ENCODE data around the gene SYNE2.
"Not testable (repeated sequence)": the region's sequence is repeated elsewhere in the genome, so short reads cannot be mapped to it uniquely, and the experiment has no call there.

The SYNE2 gene, protein sequence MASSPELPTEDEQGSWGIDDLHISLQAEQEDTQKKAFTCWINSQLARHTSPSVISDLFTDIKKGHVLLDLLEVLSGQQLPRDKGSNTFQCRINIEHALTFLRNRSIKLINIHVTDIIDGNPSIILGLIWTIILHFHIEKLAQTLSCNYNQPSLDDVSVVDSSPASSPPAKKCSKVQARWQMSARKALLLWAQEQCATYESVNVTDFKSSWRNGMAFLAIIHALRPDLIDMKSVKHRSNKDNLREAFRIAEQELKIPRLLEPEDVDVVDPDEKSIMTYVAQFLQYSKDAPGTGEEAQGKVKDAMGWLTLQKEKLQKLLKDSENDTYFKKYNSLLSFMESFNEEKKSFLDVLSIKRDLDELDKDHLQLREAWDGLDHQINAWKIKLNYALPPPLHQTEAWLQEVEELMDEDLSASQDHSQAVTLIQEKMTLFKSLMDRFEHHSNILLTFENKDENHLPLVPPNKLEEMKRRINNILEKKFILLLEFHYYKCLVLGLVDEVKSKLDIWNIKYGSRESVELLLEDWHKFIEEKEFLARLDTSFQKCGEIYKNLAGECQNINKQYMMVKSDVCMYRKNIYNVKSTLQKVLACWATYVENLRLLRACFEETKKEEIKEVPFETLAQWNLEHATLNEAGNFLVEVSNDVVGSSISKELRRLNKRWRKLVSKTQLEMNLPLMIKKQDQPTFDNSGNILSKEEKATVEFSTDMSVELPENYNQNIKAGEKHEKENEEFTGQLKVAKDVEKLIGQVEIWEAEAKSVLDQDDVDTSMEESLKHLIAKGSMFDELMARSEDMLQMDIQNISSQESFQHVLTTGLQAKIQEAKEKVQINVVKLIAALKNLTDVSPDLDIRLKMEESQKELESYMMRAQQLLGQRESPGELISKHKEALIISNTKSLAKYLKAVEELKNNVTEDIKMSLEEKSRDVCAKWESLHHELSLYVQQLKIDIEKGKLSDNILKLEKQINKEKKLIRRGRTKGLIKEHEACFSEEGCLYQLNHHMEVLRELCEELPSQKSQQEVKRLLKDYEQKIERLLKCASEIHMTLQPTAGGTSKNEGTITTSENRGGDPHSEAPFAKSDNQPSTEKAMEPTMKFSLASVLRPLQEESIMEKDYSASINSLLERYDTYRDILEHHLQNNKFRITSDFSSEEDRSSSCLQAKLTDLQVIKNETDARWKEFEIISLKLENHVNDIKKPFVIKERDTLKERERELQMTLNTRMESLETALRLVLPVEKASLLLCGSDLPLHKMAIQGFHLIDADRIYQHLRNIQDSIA (N-terminal part only)

DNA sequence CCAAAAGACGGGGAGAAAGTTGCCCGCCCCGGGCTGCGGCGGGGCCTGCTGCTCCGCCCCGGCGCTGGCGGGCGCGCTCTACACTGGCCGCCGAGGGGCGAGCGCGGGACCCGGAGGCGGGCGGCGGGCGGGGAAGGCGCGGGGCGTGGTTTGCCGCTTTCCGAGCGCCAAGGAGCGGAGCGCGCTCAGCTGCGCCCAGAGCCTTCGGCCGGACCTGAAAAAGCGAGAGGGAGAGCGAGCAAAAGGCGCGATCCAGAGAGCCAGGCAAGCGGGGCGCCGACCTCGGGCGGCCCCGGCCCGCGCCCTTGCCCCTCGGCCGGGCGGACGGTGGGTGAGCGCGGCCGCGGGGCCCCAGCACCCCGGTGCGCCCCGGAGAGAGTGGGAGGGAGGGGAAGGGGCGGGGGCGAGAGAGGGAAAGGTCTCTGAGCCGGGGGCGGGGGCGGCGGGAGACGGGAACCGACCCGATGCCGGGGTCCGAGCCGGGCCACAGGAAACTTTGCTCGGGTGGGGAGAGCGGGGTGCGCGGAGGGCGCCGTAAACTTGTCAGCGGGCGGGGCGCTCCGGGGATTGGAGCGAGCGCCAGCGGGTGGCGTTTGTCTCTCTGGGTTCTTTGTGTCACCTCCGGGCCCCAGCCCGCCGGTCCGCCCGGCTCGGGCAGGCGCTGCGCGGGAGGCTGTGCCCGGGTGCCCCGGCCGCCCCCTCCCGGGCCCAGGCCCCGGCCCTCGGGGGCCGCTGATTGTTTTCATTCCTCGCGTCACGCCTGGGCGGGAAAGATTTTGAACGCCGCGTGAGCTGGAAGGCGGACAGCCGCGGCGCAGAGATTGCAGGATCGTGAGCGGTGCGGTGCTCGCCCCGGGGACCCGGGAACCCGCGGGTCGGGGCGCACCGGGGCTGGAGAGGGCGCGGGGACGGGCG is at the start of gene SYNE2:
SYNE2 (plus strand) TSS at position 188 of the 915 bp plus-strand sequence. CDS start 56,145 bp downstream, outside the sequence.
- DNase-seq: peak; percentile 81

DNA sequence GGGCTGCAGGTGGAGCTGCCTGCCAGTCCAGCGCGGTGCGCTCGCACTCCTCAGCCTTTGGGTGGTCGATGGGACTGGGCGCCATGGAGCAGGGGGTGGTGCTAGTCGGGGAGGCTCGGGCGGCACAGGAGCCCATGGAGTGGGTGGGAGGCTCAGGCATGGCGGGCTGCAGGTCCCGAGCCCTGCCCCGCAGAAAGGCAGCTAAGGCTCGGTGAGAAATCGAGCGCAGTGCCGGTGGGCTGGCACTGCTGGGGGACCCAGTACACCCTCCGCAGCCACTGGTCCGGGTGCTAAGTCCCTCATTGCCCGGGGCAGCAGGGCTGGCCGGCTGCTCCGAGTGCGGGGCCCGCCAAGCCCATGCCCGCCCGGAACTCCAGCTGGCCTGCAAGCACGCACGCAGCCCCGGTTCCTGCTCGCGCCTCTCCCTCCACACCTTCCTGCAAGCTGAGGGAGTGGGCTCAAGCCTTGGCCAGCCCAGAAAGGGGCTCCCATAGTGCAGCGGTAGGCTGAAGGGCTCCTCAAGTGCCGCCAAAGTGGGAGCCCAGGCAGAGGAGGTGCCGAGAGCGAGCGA is 49.5 kb upstream of the SYNE2 start:
- DNase-seq: not testable (repeated sequence)

DNA sequence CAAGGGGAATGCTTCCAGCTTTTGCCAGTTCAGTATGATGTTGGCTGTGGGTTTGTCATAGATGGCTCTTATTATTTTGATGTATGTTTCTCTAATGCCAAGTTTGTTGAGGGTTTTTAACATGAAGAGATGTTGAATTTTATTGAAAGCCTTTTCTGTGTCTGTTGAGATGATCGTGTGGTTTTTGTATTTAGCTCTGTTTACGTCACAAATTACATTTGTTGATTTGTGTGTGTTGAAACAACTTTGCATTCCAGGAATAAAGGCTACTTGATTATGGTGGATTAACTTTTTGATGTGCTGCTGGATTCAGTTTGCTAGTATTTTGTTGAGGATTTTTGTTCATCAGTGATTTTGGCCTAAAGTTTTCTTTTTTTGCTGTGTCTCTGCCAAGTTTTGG is 46.7 kb upstream of the SYNE2 start:
- DNase-seq: not testable (repeated sequence)

DNA sequence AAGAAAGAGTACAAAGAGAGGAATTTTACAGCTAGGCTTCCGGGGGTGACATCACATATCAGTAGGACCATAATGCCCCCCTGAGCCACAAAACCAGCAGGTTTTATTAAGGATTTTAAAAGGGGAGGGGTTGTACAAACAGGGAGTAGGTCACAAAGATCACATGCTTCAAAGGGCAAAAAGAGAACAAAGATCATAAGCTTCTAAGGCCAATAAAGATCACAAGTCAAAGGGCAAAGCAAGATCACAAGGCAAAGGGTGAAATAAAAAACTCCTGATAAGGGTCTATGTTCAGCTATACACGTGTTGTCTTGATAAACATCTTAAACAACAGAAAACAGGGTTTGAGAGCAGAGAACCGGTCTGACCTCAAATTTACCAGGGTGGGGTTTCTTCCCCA is 41.1 kb upstream of the SYNE2 start:
- DNase-seq: not testable (repeated sequence)

DNA sequence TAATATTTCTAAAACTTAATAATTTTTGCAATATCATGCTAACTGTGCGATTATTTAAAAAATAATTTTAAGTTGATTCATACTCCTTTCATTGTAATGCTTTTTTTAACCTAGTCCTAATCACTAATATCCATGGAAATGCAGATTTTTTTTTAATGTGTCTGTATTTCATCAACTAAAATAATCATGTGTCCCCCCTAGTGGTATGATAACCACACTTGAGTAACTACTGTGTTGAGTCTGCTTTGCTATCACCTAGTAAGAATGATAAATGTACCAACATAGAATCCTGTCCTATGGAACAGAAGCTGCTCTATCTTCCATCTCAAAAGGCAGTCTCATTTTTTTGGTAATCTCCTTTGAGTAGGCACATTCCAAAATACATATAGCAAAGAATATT is 19.1 kb upstream of the SYNE2 start:
- DNase-seq: no peak

DNA sequence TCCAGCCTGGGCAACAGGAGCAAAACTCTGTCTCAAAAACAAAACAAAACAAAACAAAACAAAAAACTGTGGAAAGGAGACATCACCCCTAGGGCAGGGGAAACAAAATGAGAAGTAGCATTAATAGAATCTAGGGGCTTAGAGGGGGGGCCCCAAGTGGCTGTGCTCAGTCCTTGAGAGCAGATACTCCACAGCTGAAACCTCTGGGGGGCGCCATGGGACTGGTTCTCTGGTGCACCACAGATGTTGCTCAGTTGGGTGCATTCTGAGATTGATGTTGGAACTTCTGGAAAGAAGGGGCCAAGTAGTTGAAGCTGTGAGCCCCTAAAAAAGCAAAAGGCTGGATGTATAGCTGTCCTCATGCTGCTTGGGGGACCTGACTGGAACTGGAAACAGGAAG is 11.8 kb upstream of the SYNE2 start:
- DNase-seq: no peak

DNA sequence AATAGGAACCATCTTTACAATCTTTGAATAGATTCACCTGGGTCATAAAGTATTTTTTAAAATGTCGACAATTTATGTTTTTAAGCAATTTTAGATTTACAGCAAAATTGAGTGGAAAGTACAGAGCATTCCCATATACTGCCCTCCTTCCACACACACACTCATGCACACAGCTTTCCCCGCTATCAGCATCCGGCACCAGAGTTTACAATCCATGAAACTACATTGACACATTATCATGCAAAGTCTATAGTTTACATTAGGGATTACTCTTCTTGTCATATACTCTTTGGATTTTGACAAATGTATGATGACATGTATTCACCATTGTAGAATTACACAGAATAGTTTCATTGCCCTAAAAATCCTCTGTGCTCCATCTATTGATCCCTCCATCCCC is 9.0 kb upstream of the SYNE2 start:
- DNase-seq: no peak

DNA sequence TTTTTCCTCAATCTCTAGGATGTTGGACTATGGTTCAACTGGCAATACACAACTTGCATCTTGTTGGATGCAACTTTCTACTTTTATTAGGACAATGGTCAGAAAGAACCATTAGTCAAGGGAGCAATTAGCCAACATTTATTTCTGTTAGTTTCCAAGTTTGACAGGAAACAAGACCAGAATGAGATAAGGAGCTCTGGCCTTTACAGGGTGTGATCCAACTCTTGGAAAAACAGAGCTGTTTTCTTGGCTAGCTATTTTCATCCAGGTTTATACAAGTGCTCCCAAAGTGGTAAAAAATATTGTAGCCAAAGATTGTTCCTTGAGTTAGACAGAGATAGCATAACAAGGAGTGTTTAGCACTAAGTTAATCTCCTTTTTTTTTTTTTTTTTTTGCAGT is 3.9 kb upstream of the SYNE2 start:
- no peak for DNase-seq

DNA sequence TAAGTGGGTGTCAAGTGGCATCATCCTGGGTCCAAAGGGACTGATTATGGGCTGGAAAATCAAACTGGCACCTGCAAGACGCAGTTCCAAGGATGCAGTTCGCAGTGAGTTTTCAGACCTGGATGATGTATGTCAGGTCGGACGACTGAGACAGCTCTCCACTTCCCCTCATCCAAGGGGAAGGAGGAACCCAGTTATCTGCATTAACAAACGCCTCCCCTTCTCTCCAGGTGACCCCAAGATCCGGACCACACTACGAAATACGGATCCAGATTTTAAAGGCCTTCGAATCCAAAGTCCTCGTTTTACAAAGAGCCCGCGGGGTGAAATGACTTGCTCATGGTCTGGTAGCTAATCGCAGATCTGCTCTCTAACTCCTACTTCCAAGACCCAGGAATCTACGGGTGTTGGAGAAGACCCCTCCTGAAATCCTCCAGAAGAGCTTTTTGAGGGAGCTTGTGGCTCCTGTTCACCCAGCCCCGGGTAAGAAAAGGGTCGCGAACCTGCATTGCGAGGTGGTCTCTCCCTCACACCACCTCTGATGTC is 460 bp upstream of the SYNE2 start:
- peak; percentile 49 for DNase-seq

DNA sequence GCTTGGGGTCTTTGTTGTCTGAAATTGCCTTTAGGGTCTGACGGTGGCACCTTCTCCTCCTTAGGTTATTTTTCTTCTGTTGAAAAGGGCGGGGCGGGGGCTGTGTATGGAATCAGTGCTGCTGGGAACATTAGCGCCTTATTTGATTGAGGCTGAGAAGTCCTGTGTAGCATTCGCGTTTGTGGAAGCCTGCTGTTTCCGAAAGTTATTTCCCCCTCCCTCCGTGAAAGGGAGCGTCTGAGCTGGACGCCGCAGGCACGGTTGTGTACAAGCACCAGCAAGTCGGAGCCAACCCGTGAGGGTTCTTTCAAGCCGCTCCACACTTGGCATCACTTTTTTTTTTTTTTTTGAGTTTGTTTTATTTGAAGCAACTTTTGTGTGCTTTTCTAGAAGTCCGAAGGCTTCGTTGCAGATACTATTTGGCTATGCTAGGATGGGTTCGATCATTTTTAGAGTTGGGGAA is 1.1 kb downstream of the SYNE2 start:
- DNase-seq: peak; percentile 22

DNA sequence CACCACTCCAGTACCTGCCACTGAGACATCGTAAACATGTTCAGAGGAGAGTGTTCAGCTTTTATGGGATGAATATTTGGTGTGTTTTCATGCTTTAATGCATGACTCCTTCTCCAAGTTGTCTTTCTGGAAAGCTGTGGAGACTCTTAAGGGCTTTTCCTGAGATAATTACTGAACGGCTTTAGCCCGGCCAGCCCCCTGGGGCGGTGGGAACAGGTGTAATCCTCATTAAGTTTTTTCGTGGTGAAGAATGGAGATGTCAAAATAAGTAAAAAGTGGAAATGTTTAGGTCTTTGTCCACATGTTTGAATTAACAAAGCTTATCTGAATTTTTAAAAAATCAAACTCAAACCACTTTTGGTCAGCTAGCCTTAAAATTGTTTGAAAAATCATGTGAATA is 1.5 kb downstream of the SYNE2 start:
- DNase-seq: no peak

DNA sequence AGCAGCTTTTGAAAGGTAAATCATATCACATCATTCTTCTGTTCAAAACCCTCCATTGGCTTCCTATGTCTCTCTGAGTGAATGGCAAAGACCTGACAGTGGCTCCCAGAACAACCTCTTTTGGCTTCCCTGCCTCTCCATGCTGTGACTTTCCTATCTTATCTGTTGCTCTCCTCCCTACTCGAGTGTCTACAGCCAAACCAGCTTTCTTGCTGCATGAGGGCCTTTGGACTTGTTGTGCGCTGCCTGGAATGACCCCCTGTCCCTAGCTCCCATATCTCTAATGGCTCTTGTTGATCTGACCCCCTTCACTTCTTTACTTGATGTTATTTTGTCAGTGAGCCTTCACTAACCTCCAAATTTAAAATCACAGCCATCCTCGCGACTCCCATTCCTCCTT is 2.5 kb downstream of the SYNE2 start:
- no peak for DNase-seq

DNA sequence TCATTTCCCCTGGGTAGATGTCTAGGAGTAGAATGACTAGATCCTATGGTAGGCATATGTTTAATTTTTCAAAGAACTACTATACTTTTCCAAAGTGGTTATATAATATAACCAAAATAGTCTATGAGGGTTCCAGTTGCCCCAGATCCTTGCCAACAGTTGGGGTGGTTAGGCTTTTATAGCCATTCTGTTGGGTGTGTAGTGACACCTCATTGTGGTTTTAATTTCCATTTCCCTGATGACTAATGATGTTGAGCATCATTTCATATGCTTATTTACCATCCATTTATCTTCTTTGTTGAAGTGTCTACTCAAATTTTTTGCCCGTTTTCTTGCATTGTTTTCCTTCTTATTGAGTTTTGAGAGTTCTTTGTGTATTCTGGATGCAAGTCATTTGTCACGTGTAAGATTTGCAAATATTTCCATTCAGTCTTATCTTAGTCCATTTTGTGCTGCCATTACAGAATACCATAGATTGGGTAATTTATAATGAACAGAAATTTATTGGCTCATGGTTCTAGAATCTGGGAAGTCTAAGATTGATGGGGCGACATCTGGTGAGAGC is 4.7 kb downstream of the SYNE2 start:
- DNase-seq: peak; percentile 27

DNA sequence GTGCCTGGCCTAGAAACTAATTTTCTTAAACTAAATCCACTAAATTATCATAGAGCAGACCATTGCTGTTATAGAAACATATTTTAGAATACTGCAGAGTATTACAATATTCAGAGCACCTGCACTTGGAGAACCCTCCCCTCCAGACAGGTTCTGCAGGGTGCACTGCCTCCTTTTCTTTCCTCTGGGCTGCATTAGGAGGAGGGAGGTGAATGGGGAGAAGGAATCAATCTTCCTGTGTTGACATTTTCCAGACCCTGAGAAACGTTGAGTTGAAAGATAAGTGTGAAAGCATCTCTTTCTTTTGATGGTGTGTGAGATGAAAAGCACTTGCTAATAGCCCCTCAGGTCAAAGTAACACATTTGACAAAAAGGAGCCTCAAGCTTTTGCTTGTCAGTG is 7.3 kb downstream of the SYNE2 start:
- no peak for DNase-seq

DNA sequence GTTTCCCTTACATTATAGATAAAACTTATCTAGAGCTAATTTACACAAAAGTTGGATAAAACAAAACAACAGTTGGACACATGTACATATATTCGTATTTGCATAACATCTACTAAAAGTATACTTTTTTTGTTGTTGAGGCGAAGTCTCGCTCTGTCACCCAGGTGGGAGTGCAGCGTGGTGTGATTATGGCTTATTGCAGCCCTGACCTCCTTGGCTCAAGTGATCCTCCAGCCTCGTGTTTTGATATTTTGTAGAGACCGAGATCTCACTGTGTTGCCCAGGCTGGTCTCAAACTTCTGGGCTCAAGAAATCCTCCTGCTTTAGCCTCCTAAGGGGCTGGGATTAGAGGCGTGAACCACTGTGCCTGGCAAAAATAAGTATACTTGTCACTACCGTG is 9.4 kb downstream of the SYNE2 start:
- DNase-seq: no peak

DNA sequence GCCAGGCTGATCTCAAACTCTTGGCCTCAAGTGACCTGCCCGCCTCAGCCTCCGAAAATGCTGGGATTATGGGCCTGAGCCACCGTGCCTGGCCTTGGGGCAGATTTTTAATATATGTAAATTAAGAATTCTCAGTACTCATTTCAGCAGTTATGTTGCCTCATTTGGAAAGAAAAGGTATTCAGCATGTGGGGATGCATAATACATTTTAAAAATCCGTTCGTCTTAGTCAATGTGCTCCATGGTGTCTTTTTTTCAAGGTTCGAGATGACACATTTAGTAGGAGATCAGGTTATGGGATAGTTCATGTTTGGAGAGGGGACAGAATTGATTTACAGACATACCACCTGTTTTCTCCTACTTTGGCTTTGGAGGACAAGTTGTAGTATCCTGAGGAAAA is 10.2 kb downstream of the SYNE2 start:
- DNase-seq: no peak

DNA sequence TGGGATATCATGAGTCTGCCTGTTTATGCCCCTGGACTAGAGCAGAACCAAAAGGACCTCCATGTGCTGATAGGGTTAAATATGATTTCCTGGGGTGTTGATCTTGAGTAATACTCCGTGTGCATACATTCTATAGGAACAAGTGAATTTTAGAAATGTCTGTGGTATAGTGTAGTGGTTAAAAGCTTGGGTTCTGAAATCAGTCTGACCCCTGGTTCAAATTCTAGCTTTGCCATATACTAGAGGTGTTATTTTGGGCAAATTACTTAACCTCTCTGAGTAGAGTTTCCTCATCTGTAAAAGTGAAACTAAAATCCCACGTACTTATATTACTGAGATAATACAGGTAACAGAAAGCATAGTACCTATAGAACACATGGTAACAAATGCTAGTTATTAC is 12.0 kb downstream of the SYNE2 start:
- DNase-seq: not testable (repeated sequence)

DNA sequence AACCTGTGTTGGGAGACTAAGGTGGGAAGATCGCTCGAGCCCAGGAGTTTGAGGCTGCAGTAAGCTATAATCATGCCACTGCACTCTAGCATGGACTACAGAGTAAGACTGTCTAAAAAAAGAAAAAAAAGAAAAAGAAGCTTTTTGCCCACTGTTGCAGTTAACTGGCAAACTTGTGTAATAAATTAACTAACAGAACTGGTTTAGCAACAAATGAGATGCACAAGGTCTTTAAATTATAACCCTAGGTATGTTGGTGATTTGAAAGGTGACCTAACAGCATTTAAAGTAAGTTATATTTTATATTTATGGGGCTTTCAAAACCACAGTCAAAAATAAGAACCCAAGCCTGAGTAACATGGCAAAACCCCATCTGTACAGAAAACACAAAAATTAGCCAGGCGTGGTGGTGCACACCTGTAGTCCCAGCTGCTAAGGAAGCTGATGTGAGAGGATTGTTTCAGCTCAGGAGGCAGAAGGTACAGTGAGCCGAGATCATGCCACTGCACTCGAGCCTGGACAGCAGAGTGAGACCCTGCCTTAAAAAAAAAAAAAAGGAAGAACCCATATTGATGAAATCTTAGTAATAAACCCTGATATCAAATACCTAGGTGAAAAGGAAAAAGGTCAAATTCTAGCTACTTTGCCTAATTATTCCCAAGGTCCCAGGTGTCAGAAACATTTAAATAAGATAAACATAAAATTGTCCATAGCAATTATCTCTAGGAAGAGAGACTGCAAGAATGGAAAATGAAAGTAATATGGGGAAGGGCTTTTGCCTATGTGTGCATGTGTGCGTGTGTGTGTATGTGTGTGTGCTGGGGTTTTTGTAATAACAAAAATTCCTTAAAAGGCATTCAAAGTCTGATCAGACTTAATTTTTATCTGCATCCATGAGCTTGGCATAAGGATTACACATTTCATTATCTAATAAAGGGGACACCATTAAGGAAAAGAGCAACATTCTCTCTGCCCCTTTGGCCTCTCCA is 15.4 kb downstream of the SYNE2 start:
- DNase-seq: no peak

DNA sequence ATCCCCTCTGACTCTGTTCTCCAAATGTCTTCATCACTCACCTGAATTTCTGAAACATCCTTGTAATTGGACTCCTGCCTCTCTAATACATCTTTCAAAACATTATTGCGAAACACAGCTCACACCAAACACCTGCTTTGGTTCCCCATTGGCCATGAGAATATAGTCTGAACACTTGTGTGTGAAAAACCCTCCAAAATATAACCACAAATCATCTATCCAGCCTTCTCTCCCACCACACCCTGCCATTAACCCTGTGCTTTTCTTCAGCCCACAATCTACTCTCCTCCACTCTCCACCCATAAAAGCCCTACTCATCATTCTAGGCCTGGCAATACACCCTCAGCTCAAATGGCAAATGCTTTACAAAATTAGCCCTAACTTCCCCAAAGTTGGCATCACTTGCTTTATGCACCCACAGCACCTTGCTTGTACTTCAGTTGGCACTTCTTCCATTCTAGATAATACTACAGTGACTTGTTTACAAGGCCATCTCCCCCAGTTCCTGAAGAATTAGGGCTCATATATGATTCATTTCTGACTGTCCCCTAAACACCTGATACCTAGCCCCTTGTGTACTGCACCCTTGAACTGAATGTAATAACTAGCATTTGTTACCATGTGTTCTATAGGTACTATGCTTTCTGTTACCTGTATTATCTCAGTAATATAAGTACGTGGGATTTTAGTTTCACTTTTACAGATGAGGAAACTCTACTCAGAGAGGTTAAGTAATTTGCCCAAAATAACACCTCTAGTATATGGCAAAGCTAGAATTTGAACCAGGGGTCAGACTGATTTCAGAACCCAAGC is 17.3 kb downstream of the SYNE2 start:
- DNase-seq: not testable (repeated sequence)
